Measurements from ENCODE around the gene MRTFA. TPM values are rescaled to one million over a fixed set of nuclear protein-coding genes. Genes with fewer than 3 reads are reported as not detected.

Gene MRTFA
- polyA plus RNA-seq, 1 experiment, result 8.9 TPM

DNA sequence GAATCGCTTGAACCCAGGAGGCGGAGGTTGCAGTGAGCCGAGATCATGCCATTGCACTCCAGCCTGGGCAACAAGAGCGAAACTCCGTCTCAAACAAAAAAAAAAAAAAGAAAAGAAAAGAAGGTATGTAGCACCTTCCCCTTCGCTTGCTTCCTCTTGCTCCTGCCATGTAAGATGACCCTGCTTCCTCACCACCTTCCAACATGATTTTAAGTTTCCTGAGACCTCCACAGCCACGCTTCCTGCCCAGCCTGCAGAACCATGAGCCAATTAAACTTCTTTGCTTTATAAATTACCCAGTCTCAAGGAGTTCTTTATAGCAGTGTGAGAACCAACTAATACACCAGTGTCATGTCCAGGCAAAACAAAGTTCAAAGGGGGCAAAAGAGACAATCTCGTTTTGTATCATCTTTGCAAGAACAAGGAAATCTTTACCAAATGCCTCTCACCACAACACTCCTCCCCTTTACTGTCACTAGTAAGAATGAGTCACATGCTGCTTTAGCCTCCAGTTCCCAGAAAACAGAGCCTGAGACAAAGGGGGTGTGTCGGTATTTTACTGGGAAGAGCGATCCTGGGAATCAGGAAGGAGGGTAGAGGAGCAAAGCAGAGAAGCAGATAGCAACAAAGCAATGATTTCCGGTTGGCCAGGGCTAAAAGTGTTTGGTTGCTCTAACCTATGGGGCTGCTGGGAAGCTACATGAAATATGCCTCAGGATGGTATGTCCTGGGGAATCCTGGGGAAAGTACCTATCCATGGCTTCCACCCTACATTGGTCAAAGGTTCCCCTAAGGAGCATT lies 32.3 kb upstream of the MRTFA start:
- ChIA-PET POLR2A (no interaction called here), CTCF (interaction anchor here (1.0 kb wide), 1 partner anchor 14 kb away, joined by 4 read pairs; no protein-coding TSS in a partner anchor)

DNA sequence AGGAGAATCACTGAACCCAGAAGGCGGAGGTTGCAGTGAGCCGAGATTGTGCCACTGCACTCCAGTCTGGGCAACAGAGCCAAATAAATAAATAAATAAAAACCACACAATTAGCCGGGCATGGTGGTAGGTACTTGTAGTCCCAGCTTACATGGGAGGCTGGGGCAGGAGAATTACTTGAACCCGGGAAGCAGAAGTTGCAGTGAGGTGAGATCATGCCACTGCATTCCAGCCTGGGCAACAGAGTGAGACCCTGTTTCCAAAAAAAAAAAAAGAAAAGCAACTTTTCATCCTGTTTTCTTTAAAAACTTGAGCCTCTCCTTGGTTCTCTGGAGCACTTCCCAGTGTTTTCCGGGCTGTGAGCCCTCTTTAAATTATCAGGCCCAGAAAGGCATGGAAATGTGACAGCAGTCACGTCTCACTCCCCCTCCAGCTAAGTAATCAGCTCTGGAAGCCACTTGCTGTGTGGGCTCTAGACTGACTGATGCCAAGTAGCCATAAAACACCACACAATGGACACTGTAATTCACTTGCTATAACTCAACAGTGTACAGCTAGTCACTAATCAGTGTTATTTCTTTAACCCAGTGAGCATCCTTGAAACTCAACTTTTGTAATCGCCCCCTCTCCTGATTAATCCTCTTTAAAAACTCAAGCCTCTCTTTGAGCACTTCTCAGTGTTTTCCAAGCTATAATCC lies 29.8 kb upstream of the MRTFA start:
- peak; percentile 75 for DNase-seq (ENCODE audit: low read depth)
- H3K36me3 ChIP-seq (ENCODE audit: control insufficient read depth, insufficient read depth, low read length), result no peaks in the 10 kb centered on the region
- no peak overlapping the region for H3K4me3 ChIP-seq (ENCODE audit: low read depth, low read length)
- TF ChIP-seq, protein P1, sequence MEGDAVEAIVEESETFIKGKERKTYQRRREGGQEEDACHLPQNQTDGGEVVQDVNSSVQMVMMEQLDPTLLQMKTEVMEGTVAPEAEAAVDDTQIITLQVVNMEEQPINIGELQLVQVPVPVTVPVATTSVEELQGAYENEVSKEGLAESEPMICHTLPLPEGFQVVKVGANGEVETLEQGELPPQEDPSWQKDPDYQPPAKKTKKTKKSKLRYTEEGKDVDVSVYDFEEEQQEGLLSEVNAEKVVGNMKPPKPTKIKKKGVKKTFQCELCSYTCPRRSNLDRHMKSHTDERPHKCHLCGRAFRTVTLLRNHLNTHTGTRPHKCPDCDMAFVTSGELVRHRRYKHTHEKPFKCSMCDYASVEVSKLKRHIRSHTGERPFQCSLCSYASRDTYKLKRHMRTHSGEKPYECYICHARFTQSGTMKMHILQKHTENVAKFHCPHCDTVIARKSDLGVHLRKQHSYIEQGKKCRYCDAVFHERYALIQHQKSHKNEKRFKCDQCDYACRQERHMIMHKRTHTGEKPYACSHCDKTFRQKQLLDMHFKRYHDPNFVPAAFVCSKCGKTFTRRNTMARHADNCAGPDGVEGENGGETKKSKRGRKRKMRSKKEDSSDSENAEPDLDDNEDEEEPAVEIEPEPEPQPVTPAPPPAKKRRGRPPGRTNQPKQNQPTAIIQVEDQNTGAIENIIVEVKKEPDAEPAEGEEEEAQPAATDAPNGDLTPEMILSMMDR (IDR thresholded peaks at IDR 0.05; ENCODE audit: insufficient read depth, low read depth, low read length), result no peak
- ChIA-PET POLR2A (interaction anchor here (0.6 kb wide), 2 partner anchors 145 to 368 kb away, joined by 3 to 4 read pairs; no protein-coding TSS in a partner anchor), CTCF (interaction anchor here (0.9 to 1.9 kb wide), 6 partner anchors 9 to 318 kb away, joined by 3 to 4 read pairs (median 3); no protein-coding TSS in a partner anchor)
- no peaks in the 10 kb centered on the region for H3K27me3 ChIP-seq (ENCODE audit: control insufficient read depth, insufficient read depth, low read length)

More for the DNA sequence above, 32.3 kb upstream of the MRTFA start:
- Histone ChIP-seq H3K27me3 (ENCODE audit: control insufficient read depth, insufficient read depth, low read length) (no peaks in the 10 kb centered on the region), H3K4me3 (ENCODE audit: low read depth, low read length) (no peak overlapping the region), H3K36me3 (ENCODE audit: control insufficient read depth, insufficient read depth, low read length) (no peaks in the 10 kb centered on the region)
- peak; percentile 63 for DNase-seq (ENCODE audit: low read depth)
- TF ChIP-seq, protein P1 (IDR thresholded peaks at IDR 0.05; ENCODE audit: insufficient read depth, low read depth, low read length), result no peak

DNA sequence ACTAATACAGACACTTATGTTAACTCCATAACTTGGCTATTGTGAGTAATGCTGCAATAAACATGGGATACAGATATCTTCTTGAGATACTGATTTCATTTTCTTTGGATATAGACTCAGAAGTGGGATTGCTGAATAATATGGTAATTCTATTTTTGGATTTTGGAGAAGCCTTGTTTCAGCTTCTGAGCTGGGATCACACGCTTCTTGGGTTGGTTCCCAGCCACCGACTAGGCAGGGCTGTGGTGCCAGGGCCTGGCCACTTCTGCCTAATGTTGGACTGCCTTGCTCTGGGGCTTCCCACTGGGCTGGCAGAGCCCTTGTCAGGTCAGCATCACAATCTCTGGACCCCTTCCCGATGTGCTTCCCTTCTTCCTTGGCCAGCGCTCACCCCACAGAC lies 28.8 kb upstream of the MRTFA start:
- Histone ChIP-seq H3K36me3 (ENCODE audit: control insufficient read depth, insufficient read depth, low read length) (no peaks in the 10 kb centered on the region), H3K4me3 (ENCODE audit: low read depth, low read length) (no peak overlapping the region), H3K27me3 (ENCODE audit: control insufficient read depth, insufficient read depth, low read length) (no peaks in the 10 kb centered on the region)
- TF ChIP-seq, protein P1 (IDR thresholded peaks at IDR 0.05; ENCODE audit: insufficient read depth, low read depth, low read length), result no peak
- ChIA-PET POLR2A (interaction anchor here (0.6 kb wide), 1 partner anchor 367 kb away, joined by 3 read pairs; no protein-coding TSS in a partner anchor), CTCF (interaction anchor here (0.5 to 1.4 kb wide), 6 partner anchors 9 to 228 kb away, joined by 3 to 8 read pairs (median 4); no protein-coding TSS in a partner anchor)
- peak; percentile 53 for DNase-seq (ENCODE audit: low read depth)

DNA sequence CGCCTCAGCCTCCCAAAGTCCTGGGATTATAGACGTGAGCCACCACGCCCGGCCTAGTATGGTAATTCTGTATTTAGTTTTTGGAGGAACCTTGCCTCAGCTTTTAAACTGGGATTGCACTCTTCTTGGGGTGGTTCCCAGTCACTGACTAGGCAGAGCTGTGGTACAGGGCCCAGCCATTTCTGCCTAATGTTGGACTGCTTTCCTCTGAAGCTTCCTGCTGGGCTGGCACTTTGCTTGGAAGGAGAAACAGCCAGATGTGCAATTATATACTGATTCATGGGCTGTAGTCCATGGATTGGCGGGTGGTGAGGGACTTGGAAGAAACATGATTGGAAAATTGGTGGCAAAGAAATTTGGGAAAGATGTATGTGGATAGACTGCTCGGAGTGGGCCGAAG lies 25.2 kb upstream of the MRTFA start:
- no peak for DNase-seq (ENCODE audit: low read depth)
- ChIA-PET POLR2A (no interaction called here), CTCF (interaction anchor here (1.4 kb wide), 1 partner anchor 238 kb away, joined by 3 read pairs; no protein-coding TSS in a partner anchor)
- Histone ChIP-seq H3K36me3 (ENCODE audit: control insufficient read depth, insufficient read depth, low read length) (no peaks in the 10 kb centered on the region), H3K4me3 (ENCODE audit: low read depth, low read length) (no peak overlapping the region), H3K27me3 (ENCODE audit: control insufficient read depth, insufficient read depth, low read length) (no peaks in the 10 kb centered on the region)
- TF ChIP-seq, protein P1 (IDR thresholded peaks at IDR 0.05; ENCODE audit: insufficient read depth, low read depth, low read length), result no peak

DNA sequence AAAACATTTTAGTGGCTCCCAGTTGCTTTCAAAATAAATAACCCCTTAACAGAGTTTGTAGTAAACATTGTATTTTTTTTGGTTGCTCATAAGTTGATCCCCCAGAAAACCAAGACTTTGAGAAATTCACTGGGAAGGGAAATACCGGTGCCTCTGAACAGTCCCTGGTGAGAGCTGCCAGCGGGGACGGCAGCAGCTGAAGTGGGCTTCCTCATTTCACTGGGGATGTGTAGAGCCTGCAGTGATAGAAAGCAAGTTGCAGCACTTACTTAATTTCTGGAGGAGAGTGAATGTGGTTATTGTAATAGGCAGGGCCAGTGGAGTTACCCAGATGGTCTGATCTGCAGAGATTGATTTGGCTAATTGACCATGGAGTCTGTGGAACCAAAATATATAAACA lies 24.2 kb upstream of the MRTFA start:
- DNase-seq (ENCODE audit: low read depth), result no peak
- ChIA-PET CTCF (no interaction called here), POLR2A (no interaction called here)
- no peaks in the 10 kb centered on the region for H3K36me3 ChIP-seq (ENCODE audit: control insufficient read depth, insufficient read depth, low read length)
- no peaks in the 10 kb centered on the region for H3K27me3 ChIP-seq (ENCODE audit: control insufficient read depth, insufficient read depth, low read length)
- TF ChIP-seq, protein P1 (IDR thresholded peaks at IDR 0.05; ENCODE audit: insufficient read depth, low read depth, low read length), result no peak
- H3K4me3 ChIP-seq (ENCODE audit: low read depth, low read length), result no peak overlapping the region
